ENCODE data around the gene TP53TG3E.
"Not testable (repeated sequence)": the region's sequence is repeated elsewhere in the genome, so short reads cannot be mapped to it uniquely, and the experiment has no call there.

TP53TG3E gene, protein sequence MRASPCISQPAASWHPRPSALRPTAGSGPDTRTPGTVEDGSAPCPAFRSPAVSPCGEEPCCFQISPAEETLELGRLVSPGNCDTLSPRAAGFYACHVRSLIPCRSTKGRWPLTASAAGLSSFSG

GRCh38 chr16:33304006-33304405, at the start of gene TP53TG3E:
TSS of gene TP53TG3E (plus strand) at chr16:33304306. CDS start at chr16:33304374, 68 bp downstream.
- not testable (repeated sequence) for DNase-seq

- DNase-seq = not testable (repeated sequence)
These were observed 32.3 kb downstream of the TP53TG3E start for GRCh38 chr16:33336226-33337012.

DNA sequence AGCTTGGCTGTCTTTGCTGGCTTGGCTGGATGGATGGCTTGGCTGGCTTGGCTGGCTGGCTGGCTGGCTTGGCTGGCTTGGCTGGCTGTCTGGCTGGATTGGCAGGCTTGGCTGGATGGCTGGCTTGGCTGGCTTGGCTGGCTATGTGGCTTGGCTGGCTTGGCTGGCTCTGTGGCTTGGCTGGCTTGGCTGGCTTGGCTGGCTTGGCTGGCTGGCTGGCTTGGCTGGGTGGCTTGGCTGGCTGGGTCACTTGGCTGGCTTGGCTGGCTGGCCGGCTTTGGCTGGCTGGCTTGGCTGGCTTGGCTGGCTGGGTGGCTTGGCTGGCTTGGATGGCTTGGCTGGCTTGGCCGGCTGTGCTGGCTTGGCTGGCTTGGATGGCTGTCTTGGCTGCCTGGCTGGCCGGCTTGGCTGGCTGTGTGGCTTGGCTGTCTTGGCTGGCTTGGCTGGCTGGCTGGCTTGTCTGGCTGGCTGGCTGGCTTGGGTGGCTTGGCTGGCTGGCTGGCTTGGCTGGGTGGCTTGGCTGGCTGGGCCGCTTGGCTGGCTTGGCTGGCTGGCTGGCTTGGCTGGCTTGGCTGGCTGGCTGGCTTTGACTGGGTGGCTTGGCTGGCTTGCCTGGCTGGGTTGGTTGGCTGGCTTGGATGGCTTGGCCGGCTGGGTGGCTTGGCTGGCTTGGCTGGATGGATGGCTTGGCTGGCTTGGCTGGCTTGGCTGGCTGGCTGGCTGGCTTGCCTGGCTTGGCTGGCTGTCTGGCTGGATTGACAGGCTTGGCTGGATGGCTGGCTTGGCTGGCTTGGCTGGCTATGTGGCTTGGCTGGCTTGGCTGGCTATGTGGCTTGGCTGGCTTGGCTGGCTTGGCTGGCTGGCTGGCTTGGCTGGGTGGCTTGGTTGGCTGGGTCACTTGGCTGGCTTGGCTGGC, 33.8 kb downstream of the TP53TG3E start:
- not testable (repeated sequence) for DNase-seq

DNA sequence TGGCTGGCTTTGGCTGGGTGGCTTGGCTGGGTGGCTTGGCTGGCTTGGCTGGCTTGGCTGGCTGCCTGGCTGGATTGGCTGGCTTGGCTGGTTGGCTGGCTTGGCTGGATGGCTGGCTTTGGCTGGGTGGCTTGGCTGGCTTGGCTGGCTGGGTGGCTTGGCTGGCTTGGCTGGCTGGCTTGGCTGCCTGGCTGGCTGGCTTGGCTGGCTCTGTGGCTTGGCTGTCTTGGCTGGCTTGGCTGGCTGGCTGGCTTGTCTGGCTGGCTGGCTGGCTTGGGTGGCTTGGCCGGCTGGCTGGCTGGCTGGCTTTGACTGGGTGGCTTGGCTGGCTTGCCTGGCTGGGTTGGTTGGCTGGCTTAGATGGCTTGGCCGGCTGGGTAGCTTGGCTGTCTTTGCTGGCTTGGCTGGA, 34.4 kb downstream of the TP53TG3E start:
- not testable (repeated sequence) for DNase-seq

- DNase-seq = not testable (repeated sequence)
These were observed 35.3 kb downstream of the TP53TG3E start for GRCh38 chr16:33339093-33340061.
